WI38 (cell line): ENCODE measurements around the gene ST7L.

Experiments used
- H3K4me3 ChIP-seq: 2 replicates; pipeline ENCODE4 v1.5.1; 2011; ENCODE audit warnings: low read depth, mild to moderate bottlenecking, control low read depth, low read length
- TF ChIP-seq, protein P1 (sequence below): IDR thresholded peaks from 2 replicates; pipeline ENCODE4 v1.5.1; 2012; ENCODE audit warnings: low read depth, mild to moderate bottlenecking, control low read depth, low read length

The ST7L gene

DNA sequence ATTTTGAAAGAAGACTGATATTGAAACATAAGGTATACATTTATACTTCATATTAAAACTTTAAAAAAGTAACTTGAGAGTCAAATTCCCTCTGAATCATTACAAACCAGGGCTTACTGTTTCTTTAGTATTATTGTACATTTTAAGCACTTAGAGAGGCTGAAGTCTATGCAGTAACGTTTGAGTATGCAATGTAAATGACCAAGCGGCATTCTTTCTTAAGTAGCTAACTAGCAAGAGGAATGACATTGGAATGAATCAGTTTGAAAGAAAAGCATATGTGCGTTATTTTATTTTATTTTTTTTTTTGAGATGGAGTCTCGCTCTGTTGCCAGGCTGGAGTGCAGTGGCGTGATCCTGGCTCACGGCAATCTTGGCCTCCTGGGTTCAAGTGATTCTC, 85.9 kb downstream of the ST7L start:
- H3K4me3 ChIP-seq = no peak overlapping the region
- TF ChIP-seq, protein P1, sequence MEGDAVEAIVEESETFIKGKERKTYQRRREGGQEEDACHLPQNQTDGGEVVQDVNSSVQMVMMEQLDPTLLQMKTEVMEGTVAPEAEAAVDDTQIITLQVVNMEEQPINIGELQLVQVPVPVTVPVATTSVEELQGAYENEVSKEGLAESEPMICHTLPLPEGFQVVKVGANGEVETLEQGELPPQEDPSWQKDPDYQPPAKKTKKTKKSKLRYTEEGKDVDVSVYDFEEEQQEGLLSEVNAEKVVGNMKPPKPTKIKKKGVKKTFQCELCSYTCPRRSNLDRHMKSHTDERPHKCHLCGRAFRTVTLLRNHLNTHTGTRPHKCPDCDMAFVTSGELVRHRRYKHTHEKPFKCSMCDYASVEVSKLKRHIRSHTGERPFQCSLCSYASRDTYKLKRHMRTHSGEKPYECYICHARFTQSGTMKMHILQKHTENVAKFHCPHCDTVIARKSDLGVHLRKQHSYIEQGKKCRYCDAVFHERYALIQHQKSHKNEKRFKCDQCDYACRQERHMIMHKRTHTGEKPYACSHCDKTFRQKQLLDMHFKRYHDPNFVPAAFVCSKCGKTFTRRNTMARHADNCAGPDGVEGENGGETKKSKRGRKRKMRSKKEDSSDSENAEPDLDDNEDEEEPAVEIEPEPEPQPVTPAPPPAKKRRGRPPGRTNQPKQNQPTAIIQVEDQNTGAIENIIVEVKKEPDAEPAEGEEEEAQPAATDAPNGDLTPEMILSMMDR = no peak

DNA sequence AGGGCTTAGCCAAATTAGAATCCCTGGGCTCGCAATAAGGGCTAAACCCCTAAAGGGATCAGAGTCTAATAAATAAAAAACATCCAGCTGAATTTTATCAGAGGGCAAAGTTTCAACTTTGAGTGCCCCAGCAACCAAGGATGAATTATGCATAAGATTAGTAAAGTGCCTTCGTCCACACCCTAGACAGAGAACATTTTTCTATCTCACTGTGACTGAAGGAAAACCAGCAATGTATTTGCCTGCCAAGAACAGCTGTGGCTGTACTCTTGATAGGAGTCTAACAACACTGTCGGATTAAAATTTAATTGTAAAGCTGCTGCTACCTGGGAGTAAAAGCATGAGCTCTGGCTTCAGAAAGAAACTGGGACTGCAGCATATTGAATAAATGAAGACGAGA, 86.9 kb downstream of the ST7L start:
- no peak overlapping the region for H3K4me3 ChIP-seq
- TF ChIP-seq, protein P1 = no peak

DNA sequence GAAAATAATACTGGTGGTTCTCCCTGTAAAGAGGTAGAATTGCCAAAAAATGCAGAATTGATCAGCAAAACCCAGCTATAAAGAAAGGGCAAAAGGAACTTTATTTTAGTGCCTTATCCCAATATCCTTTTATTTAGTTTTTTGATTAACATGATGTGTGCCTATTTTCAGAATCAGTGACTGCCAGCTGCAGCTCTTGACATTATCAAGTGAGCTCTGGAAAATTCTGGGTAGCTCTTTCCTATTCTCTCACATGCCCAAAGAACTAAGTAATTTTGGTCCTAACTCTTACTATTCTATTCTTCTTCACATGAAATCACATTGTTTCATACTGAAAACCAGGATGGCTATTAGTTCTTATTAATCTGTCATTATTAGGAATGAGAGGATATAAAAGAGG, 88.1 kb downstream of the ST7L start:
- TF ChIP-seq, protein P1 = no peak
- no peak overlapping the region for H3K4me3 ChIP-seq

DNA sequence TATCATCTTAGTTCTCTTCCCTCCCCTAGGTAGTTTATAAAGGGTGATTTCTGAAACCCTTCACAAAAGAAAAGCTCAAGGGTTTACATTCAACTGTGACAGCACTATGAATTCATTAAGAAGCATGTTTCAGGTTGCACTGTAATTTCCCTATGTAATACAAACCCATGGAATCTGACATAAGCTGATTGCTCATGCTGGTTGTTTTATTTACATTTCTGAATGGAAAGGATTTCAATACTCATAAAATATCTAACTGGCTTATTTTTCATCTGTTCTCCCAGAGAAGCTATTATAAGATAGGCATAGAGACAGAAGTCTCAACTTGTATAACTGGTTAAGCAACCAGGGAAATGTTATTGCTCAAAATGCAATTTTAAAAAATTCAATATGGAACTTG, 89.6 kb downstream of the ST7L start:
- no peak overlapping the region for H3K4me3 ChIP-seq
- TF ChIP-seq, protein P1 = no peak

DNA sequence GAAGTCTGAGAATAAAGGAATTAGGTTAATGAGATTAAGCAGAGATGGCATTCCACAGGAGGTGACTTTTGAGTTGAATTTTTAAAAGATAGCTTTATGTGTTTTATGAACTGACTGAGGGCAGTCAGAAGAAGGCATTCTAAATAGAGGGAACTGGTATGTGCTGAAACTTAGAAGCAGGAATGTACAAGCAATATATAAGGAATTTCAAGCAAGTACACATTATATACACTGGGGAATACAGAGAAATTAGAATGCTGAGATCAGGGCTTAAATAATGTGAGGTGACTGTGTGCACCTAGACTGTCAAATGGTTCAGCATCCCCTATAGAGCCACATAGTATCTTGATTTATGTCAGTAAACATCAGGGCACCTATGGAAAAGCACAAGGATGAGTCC, 90.9 kb downstream of the ST7L start:
- no peak overlapping the region for H3K4me3 ChIP-seq
- TF ChIP-seq, protein P1 = no peak

DNA sequence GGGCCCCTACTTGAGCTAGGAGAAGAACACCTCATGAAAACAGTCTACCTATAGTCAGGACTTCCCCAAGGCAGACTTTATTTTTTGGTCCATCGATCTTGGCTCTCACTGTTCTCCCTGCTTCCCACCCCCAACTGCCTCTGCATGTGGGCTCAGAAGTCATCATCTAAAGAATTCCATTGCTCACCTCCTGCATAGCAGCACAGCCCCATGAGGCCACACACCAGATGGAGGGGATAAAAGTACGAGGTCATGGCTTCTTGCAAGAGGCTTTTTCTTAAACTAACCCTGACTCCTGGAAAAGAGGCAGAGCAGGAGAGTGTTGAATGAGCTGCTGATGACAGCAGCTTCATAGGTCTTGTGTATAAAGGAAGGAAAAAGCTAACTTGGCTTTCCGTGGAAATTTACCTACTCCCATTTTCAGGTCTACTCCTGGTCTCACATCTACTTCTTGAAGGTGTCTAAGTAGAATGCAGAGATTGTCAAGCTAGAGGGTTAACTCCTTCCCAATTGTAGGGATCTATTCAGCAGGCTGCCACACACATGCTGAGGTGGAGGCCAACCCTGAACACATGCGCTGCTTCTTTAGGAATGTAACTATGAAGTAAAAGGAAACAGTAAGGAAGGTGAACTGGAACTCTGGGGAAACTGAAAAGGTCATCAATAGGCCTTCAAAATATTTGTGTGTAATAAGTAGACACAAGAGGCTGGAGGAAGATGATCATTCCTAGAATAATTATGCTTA, 91.5 kb downstream of the ST7L start:
- no peak overlapping the region for H3K4me3 ChIP-seq
- TF ChIP-seq, protein P1 = no peak

DNA sequence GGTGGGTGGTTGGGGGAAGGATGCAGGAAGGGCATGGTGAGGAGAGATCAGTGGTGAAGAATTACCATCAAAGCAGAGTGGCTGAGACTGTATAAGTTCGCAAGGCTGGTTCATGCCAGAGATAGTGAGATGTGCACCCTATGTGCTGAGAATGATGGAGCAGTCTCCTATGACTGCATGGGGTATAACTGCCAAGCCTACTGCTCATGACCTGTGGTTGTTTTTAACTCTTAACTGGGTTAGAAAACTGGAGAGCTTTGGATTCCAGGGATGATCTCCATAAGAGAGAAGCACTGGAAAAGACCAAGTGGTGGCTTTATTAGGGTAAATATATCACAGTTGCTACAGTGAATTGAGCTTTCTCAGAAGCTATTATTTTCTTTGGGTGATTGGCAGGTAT, 94.0 kb downstream of the ST7L start:
- TF ChIP-seq, protein P1 = no peak
- no peak overlapping the region for H3K4me3 ChIP-seq
